Urinary bladder (tissue), 4 donors: ENCODE results near the gene RBBP9. TPM values are rescaled to one million over a fixed set of nuclear protein-coding genes. Genes with fewer than 3 reads are reported as not detected.

ENCODE experiments used
- DNase-seq: peaks from one replicate; pipeline ENCODE4 v3.0.0-alpha.2; 2015; ENCODE audit errors: extremely low spot score
- H3K27ac ChIP-seq: one replicate; pipeline ENCODE4 v1.5.1; 2013; ENCODE audit warnings: low read depth, mild to moderate bottlenecking, moderate library complexity
- H3K36me3 ChIP-seq: one replicate; pipeline ENCODE4 v1.6.1; 2013; ENCODE audit warnings: mild to moderate bottlenecking, moderate library complexity; ENCODE audit not compliant: insufficient read depth
- H3K4me1 ChIP-seq: one replicate; pipeline ENCODE4 v1.6.1; 2013; ENCODE audit warnings: mild to moderate bottlenecking, moderate library complexity; ENCODE audit not compliant: insufficient read depth
- H3K4me3 ChIP-seq: one replicate; pipeline ENCODE4 v1.5.1; 2013; ENCODE audit warnings: low read depth, low read length
- WGBS: extraction: QIAGEN DNeasy Blood & Tissue Kit; methylation state at CpG from one replicate; pipeline ENCODE4 v1.1.7; 2013; 5-methylcytosine and 5-hydroxymethylcytosine counted together
- polyA plus RNA-seq: library from polyadenylated mRNA; stranded (reverse); fragments of 200-250 nt; gene quantifications from one replicate; pipeline ENCODE4 v1.2.3, GENCODE V29; 2013
- small RNA-seq: library from RNA; depleted of rRNA; stranded (forward); fragments of <200 nt; gene quantifications from one replicate; pipeline ENCODE3, GENCODE V24; 2014
- total RNA-seq: library from RNA; depleted of rRNA; stranded (reverse); fragments of >200 nt; gene quantifications from one replicate; pipeline ENCODE4 v1.2.3, GENCODE V29; 2014
- donor health status: healthy with polysubstance abuse.
- donor health status: healthy.

The RBBP9 gene
- total and polyA plus RNA-seq, 2 donors, result 9.3 to 21.9 TPM

- Histone ChIP-seq H3K27ac (no peak overlapping the region), H3K4me3 (no peak overlapping the region), H3K4me1 (no peaks in the 10 kb centered on the region), H3K36me3 (peaks cover 10% of the 10 kb centered on the region)
- 89% methylated on average over 1 of the region's 1 CpG for WGBS
- no peak for DNase-seq
Observed at GRCh38 chr20:18477821-18478220, 19.2 kb downstream of the RBBP9 start.

GRCh38 chr20:18477218-18477617 is 19.8 kb downstream of the RBBP9 start:
- H3K4me3 ChIP-seq, result no peak overlapping the region
- no peak for DNase-seq
- WGBS, result 99% methylated on average over 1 of the region's 1 CpG
- H3K36me3 ChIP-seq, result peaks cover 8% of the 10 kb centered on the region
- no peak overlapping the region for H3K27ac ChIP-seq
- no peaks in the 10 kb centered on the region for H3K4me1 ChIP-seq

GRCh38 chr20:18466894-18467730 is 29.9 kb downstream of the RBBP9 start, which contains the start of the genes DZANK1 and POLR3F:
DZANK1 (minus strand) TSS chr20:18467030; CDS start chr20:18465358, 1,672 bp downstream.
POLR3F (plus strand) TSS chr20:18467390; CDS start chr20:18467507, 117 bp downstream.
- under 1% methylated on average over 57 of the region's 57 CpGs for WGBS
- Histone ChIP-seq H3K4me1 (no peaks in the 10 kb centered on the region), H3K36me3 (no peaks in the 10 kb centered on the region), H3K27ac (peak within 1 kb of the TSS; percentile 83), H3K4me3 (peak within 1 kb of the TSS; percentile 79)
- peak; percentile 92 for DNase-seq

GRCh38 chr20:18466574-18466893 is 30.5 kb downstream of the RBBP9 start:
- no peak for DNase-seq
- H3K27ac ChIP-seq, result no peak overlapping the region
- under 1% methylated on average over 15 of the region's 15 CpGs for WGBS
- H3K4me1 ChIP-seq, result no peaks in the 10 kb centered on the region
- no peaks in the 10 kb centered on the region for H3K36me3 ChIP-seq
- H3K4me3 ChIP-seq, result peak overlapping the region; percentile 79

GRCh38 chr20:18465536-18466200 is 31.4 kb downstream of the RBBP9 start:
- DNase-seq, result no peak

GRCh38 chr20:18456600-18456999 is 40.4 kb downstream of the RBBP9 start:
- Histone ChIP-seq H3K27ac (no peak overlapping the region), H3K4me1 (no peaks in the 10 kb centered on the region), H3K36me3 (no peaks in the 10 kb centered on the region), H3K4me3 (no peak overlapping the region)
- no peak for DNase-seq
- WGBS, result 87% methylated on average over 3 of the region's 3 CpGs

More at GRCh38 chr20:18465536-18466200, 31.4 kb downstream of the RBBP9 start:
- no peak overlapping the region for H3K27ac ChIP-seq
- no peaks in the 10 kb centered on the region for H3K4me1 ChIP-seq
- no peak overlapping the region for H3K4me3 ChIP-seq
- WGBS, result 46% methylated on average over 6 of the region's 6 CpGs
- H3K36me3 ChIP-seq, result no peaks in the 10 kb centered on the region

- Histone ChIP-seq H3K36me3 (no peaks in the 10 kb centered on the region), H3K4me3 (no peak overlapping the region), H3K4me1 (no peaks in the 10 kb centered on the region), H3K27ac (no peak overlapping the region)
- WGBS, result 36% methylated on average over 4 of the region's 4 CpGs
- no peak for DNase-seq
Observed at GRCh38 chr20:18443886-18444285, 53.1 kb downstream of the RBBP9 start.

GRCh38 chr20:18440403-18440802 is 56.6 kb downstream of the RBBP9 start:
- DNase-seq, result no peak
- 73% methylated on average over 1 of the region's 1 CpG for WGBS
- Histone ChIP-seq H3K27ac (no peak overlapping the region), H3K4me1 (no peaks in the 10 kb centered on the region), H3K36me3 (no peaks in the 10 kb centered on the region), H3K4me3 (no peak overlapping the region)

GRCh38 chr20:18436847-18437246 is 60.2 kb downstream of the RBBP9 start:
- no peak for DNase-seq
- no peak overlapping the region for H3K4me3 ChIP-seq
- no peak overlapping the region for H3K27ac ChIP-seq
- H3K36me3 ChIP-seq, result no peaks in the 10 kb centered on the region
- no peaks in the 10 kb centered on the region for H3K4me1 ChIP-seq
- 65% methylated on average over 2 of the region's 2 CpGs for WGBS

Small RNA genes within 50 kb of the gene (small RNA-seq; reads per million reads assigned to genes)
- gene MIR3192, result 0.09 reads per million

Other genes starting within 250 kb of the RBBP9 start
- 24.2 TPM for gene ZNF133, start 208.7 kb downstream of the RBBP9 start, total RNA-seq
- gene ZNF133, start 208.7 kb downstream of the RBBP9 start, polyA plus RNA-seq, result 15.2 TPM
- 3.1 TPM for gene DZANK1, start 30.2 kb downstream of the RBBP9 start, total RNA-seq
- gene DZANK1, start 30.2 kb downstream of the RBBP9 start, polyA plus RNA-seq, result 1.7 TPM
- 18.7 TPM for gene POLR3F, start 29.8 kb downstream of the RBBP9 start, total RNA-seq
- gene POLR3F, start 29.8 kb downstream of the RBBP9 start, polyA plus RNA-seq, result 8.1 TPM
- gene SEC23B, start 10.7 kb upstream of the RBBP9 start, total RNA-seq, result 31.9 TPM
- 15.1 TPM for gene SEC23B, start 10.7 kb upstream of the RBBP9 start, polyA plus RNA-seq
- gene SMIM26, start 70.2 kb upstream of the RBBP9 start, total RNA-seq, result 60.9 TPM
- gene SMIM26, start 70.2 kb upstream of the RBBP9 start, polyA plus RNA-seq, result 117 TPM
- gene DTD1, start 90.8 kb upstream of the RBBP9 start, total RNA-seq, result 18.0 TPM
- gene DTD1, start 90.8 kb upstream of the RBBP9 start, polyA plus RNA-seq, result 28.4 TPM